ENCODE measurements around the gene MED27.
"Not testable (repeated sequence)": the region's sequence is repeated elsewhere in the genome, so short reads cannot be mapped to it uniquely, and the experiment has no call there.

The MED27 gene

DNA sequence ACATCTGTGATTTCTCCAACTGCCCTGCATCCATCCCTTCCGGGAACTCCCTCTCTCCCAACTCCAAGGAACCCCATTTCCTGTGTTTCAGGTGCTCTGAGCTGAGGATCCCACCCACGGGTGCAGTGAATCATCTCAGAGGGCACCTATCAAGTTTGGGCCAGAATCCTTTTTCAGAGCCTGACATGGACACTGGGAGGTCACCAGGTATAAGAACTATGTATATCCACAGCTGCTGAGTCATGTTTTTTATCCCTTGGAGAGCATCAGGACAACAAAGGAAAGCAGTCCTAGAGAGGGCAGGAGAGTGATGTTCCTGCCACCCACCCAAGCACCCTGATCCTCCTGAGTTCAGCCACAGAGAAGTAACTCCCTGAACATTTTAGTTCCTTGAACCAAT lies 3.8 kb downstream of the MED27 start:
- DNase-seq = no peak

DNA sequence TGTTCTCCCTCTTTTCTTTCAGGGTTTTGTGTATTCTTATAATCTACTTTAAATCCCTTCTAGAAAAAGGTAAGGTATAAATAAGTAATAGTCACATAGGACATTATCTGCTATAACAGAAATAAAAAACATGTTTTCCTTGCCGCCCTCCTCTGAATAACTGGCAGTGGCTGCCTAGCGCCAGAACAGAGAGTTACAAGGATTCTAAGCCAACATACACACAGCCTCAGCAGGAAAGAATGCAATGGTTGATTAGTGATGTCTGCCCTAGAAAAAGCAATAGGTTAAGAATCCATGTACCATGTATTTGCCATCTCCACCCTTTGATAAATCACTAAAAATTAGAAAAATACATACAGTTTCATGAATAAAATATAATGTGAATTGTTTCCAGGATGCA lies 4.9 kb downstream of the MED27 start:
- no peak for DNase-seq

GRCh38 chr9:132071847-132072507 lies 7.7 kb downstream of the MED27 start:
- no peak for DNase-seq

GRCh38 chr9:132069046-132069898 lies 10.4 kb downstream of the MED27 start:
- DNase-seq = no peak

- no peak for DNase-seq
Measured at GRCh38 chr9:132068605-132069004, 11.1 kb downstream of the MED27 start.

DNA sequence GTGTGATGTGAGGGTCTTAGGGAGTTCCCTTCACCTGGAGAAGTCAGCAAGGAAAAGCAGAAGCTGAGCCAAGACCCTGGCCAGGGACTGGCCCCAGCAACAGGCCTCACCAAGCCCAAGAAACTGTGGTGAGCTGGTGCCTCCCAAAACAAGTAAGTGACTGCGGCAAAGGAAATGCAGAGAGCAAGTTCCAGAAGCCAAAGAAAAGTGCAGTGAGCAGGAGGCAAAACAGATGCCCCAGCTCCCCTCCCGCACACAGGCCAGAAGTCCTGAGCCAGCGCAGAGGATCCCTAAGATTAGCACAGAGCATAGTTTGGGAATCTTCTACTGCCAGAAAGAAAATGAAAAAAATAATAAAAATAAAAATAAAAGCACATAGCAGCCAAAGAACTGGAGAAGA lies 13.2 kb downstream of the MED27 start:
- no peak for DNase-seq

GRCh38 chr9:132066057-132066456 lies 13.6 kb downstream of the MED27 start:
- DNase-seq = no peak

DNA sequence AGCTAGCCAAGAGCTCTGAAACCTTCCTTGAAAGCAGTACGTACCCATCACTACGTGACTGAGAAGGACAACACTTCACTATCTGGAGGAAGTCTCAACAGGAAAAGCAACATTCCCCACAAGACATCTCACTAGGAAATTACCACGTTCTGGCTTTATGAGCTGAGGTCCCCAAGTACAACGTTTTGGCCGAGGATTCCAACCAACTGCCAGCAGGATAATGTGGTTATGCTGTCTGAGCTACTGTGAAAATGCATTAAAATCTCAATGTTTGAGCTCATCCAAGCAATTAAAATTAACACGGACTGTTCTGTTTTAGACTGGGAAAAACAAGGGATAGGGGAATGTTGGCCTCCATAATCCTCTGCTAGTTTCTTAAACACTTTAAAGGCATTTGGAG lies 16.4 kb downstream of the MED27 start:
- no peak for DNase-seq

DNA sequence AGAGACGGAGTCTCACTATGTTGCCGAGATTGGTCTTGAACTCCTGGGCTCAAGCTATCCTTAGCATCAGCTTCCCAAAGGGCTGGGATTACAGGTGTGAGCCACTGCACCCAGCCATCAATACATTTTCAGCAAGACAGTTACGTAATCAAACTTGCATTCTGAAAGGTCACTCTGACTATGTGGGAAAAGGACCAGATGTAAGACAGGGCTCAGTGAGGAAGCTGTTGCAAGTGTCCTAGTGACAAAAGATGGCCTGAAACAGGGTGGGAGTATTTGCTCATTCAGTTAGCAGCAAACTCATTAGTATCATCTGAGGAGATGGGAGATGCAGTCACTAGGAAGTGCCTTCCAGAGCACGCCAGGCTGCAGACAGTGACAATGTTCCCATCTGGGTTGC lies 16.9 kb downstream of the MED27 start:
- no peak for DNase-seq

GRCh38 chr9:132061526-132061925 lies 18.1 kb downstream of the MED27 start:
- no peak for DNase-seq

DNA sequence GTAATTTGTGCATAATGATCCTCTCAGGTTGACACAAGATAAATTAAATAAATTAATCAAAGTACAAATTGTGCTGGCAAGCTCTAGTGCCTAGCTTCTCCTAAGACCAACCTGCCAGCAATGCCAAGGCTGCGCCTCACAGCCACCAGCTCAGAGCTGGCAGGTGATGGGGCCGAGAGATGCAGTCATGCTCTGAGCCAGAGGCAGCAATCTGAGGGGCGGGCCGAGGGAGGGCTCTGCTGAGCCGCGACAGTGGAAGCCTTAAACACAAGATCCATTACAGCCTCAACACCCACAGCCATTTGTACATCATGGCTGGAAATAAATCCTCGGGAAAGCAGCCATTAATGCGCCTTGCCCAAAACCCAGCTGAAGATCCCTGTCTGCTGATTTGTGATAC lies 20.3 kb downstream of the MED27 start:
- no peak for DNase-seq

DNA sequence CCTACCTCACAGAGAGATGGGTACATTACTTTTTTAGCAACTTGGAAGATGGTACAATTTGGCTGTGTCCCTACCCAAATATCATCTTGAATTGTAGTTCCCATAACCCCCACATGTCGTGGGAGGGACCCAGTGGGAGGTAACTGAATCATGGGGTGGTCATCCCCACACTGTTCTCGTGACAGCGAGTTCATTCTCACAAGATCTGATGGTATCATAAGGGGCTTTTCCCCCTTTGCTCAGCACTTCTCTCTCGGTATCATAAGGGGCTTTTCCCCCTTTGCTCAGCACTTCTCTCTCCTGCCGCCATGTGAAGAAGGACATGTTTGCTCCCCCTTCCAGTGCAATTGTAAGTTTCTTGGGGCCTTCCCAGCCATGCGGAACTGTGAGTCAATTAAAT lies 21.4 kb downstream of the MED27 start:
- not testable (repeated sequence) for DNase-seq

- DNase-seq = no peak
Measured at GRCh38 chr9:132056717-132057560, 22.7 kb downstream of the MED27 start.

DNA sequence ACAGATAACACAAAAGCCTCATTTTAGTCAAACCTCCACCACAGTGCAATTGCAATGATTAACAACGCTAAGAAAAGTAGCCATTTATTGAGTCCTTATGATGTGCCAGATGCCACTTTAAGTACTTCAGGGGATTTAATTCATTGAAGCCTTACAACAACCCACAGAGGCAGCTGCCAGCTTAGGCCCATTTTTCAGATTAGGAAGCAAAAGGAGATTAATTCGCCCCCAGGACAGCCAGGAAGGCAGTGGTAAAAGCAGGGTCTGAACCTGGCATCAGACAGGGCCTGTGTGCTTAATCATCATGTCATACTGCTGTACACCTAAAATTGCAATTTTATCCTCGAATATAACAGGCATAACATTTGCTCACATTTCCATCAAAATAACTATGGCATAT lies 23.9 kb downstream of the MED27 start:
- no peak for DNase-seq

- DNase-seq = no peak
Measured at GRCh38 chr9:132054024-132054423, 25.6 kb downstream of the MED27 start.

DNA sequence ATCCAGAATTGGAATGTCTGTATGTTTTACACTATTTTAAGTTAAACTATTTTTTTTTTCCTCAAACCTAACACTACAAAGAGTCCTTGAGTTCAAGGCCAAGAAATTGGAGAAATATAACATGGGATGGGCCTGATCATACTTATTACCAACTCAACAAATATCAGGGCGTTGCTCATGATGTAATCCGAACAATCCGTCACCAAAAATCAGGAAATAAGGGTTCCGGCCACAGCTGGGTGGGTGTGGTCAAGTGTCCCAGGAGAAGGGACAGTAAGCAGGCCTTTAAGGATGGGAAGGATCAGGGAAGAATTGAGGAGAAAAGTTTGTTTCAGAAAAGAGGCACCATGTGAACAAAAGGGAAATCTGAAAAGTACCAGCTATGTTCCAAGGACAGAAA lies 29.8 kb downstream of the MED27 start:
- no peak for DNase-seq

GRCh38 chr9:132049323-132049882 lies 30.3 kb downstream of the MED27 start:
- DNase-seq = no peak

- no peak for DNase-seq
Measured at GRCh38 chr9:132048201-132048600, 31.5 kb downstream of the MED27 start.

- no peak for DNase-seq
Measured at GRCh38 chr9:132046456-132046855, 33.2 kb downstream of the MED27 start.

DNA sequence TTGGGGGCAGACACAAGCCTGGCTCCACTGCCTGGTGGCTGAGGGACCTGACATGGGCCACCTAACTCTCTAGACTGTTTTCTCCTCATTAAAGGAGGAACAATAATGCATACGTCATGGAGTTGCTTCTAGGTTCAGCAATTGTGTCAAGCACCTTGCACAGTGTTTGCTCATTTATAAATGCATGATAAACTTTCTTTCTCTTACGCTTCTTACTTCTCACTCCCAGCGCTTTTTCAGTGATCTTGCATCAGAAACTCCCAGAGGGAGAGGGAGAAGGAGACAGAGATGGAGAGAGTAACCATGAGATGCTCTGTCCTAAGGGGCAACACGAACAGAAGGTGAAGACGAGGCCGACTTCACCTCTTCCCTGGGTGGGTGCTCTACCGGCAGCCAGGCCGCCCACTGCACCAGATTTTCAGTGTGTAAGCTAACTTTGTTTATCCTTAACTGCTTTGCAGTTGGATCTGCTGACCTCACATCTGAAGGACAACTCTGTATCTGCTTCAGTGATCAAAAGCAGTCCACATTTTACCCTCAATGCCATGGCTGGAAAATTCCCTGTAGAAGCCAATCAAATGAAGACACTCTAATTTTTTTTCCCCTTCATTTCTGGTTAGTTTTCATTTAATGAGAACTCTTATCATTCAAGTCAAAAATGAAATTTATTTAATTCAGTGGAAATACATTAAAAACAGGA lies 35.3 kb downstream of the MED27 start:
- no peak for DNase-seq

GRCh38 chr9:132043708-132044107 lies 36.0 kb downstream of the MED27 start:
- no peak for DNase-seq

DNA sequence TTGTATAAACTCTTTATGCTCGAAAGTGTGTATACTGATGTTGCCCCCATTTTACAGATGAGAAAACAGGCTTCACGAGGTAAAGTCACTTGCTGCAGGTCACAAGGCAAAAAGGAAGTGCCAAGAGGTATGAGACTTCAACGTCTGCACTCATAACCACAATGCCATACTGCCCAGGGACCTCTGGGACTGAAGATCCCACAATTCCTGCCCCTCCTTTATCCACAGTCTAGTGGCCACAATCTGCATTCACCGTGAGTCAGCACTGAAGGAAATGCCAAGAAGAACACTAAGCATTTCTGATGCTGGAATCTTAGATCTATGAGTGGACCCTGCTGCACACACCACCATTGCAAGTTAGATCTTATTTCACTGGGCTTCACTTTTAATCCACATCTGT lies 37.3 kb downstream of the MED27 start:
- no peak for DNase-seq

- no peak for DNase-seq
Measured at GRCh38 chr9:132041798-132042197, 37.9 kb downstream of the MED27 start.
